AG10803 (cell line): Measurements from ENCODE around the gene KRT6C.
A peak's percentile ranks its signal among the peaks of the same experiment; 100 is the strongest.

Source experiments
- DNase-seq: peaks from one replicate; pipeline ENCODE4 v3.0.0; 2010; ENCODE audit warnings: low read depth
- H3K4me3 ChIP-seq: 2 replicates; pipeline ENCODE4 v1.5.1; 2011; ENCODE audit warnings: mild to moderate bottlenecking, low read length, control low read depth
- CTCF ChIP-seq: conservative IDR thresholded peaks from 2 replicates; pipeline ENCODE4 v1.5.1; 2011; ENCODE audit warnings: mild to moderate bottlenecking, low read length, control low read depth, inconsistent platforms

KRT6C gene

GRCh38 chr12:52443966-52444365 lies 29.6 kb downstream of the KRT6C start:
- TF ChIP-seq CTCF, result no peak
- H3K4me3 ChIP-seq, result no peak overlapping the region
- no peak for DNase-seq

GRCh38 chr12:52442600-52443061 lies 31.0 kb downstream of the KRT6C start:
- TF ChIP-seq CTCF, result peak; percentile 30; the same call in 1 of the 2 replicates
- H3K4me3 ChIP-seq, result no peak overlapping the region
- peak; percentile 87 for DNase-seq

GRCh38 chr12:52441320-52441911 lies 32.2 kb downstream of the KRT6C start:
- peak; percentile 48 for DNase-seq
- TF ChIP-seq CTCF, result no peak
- no peak overlapping the region for H3K4me3 ChIP-seq

DNA sequence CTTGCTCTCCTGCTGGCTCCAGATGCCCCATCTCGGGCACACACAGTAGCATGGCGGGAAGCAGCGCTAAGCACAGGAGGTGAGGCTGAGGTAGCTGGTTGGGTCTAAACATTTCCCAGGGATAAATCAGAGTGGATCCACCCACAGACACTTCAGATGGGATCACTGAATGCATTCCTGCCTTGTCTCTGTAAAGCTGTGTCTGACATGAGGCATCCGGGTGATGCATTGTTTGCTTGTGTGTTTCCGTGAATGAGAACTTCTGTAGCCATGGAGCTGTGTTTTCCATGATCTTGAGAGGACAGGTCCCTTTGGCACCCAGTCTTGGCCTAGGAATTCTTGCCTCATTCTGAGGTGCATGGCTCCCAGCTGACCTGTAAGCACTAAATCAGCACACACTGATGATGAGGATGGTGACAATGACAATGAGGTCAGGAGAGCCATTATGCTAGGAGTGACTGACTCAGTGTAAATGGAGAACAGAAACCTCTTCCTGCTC lies 32.7 kb downstream of the KRT6C start:
- DNase-seq, result peak; percentile 83
- no peak overlapping the region for H3K4me3 ChIP-seq
- no peak for TF ChIP-seq CTCF

DNA sequence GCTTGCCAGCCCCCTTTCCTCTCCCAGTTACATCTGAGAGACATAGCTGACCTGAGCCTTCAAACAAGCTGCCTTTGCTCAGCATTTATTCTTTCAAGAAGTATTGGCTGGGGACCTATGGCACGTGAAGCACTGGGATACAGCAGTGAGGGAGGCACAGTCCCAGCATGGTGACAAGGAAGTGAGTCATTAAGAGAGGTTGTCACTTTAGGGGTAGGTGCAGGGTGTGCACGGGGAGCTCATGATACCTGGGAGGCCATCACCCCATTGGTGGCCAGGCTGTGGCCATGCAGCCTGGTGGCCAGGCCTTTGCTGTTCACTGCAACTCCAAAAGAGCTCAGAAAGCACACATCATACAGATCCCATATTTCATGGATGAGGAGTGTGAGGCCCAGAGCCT lies 33.8 kb downstream of the KRT6C start:
- TF ChIP-seq CTCF, result no peak
- DNase-seq, result no peak
- no peak overlapping the region for H3K4me3 ChIP-seq

GRCh38 chr12:52439420-52439819 lies 34.2 kb downstream of the KRT6C start:
- no peak for DNase-seq
- TF ChIP-seq CTCF, result no peak
- H3K4me3 ChIP-seq, result no peak overlapping the region

GRCh38 chr12:52438305-52439301 lies 35.0 kb downstream of the KRT6C start:
- no peak for TF ChIP-seq CTCF
- H3K4me3 ChIP-seq, result no peak overlapping the region
- no peak for DNase-seq
